ENCODE measurements around the gene EXOC7. TPM values are rescaled to one million over a fixed set of nuclear protein-coding genes. Genes with fewer than 3 reads are reported as not detected.

The EXOC7 gene
- polyA plus RNA-seq, 1 donor from 2014 or later = 146 TPM

GRCh38 chr17:76122431-76123190, 19.0 kb upstream of the EXOC7 start:
- H3K27ac ChIP-seq (ENCODE audit: low read length) = no peak overlapping the region
- no peaks in the 10 kb centered on the region for H3K79me2 ChIP-seq (replicated peaks; ENCODE audit: insufficient read depth, low read length)
- H3K9me2 ChIP-seq (ENCODE audit: insufficient read depth, low read length) = no peaks in the 10 kb centered on the region
- TF ChIP-seq REST (IDR thresholded peaks at IDR 0.05; ENCODE audit: borderline replicate concordance) = no peak
- no peak for TF ChIP-seq RAD21 (conservative IDR thresholded peaks at IDR 0.05)
- TF ChIP-seq EZH2 (IDR thresholded peaks at IDR 0.05; ENCODE audit: borderline replicate concordance, insufficient read depth, low read length, poor library complexity, severe bottlenecking) = no peak
- TF ChIP-seq SMC3 (conservative IDR thresholded peaks at IDR 0.05; ENCODE audit: poor library complexity) = no peak
- TF ChIP-seq MXI1 (conservative IDR thresholded peaks at IDR 0.05; ENCODE audit: poor library complexity, severe bottlenecking) = no peak
- TF ChIP-seq POLR2AphosphoS5 (IDR thresholded peaks at IDR 0.05) = no peak
- no peak for TF ChIP-seq TAF1 (IDR thresholded peaks at IDR 0.05; ENCODE audit: low read depth)
- TF ChIP-seq EP300 (conservative IDR thresholded peaks at IDR 0.05; ENCODE audit: poor library complexity, severe bottlenecking) = no peak
- TF ChIP-seq, protein P1, sequence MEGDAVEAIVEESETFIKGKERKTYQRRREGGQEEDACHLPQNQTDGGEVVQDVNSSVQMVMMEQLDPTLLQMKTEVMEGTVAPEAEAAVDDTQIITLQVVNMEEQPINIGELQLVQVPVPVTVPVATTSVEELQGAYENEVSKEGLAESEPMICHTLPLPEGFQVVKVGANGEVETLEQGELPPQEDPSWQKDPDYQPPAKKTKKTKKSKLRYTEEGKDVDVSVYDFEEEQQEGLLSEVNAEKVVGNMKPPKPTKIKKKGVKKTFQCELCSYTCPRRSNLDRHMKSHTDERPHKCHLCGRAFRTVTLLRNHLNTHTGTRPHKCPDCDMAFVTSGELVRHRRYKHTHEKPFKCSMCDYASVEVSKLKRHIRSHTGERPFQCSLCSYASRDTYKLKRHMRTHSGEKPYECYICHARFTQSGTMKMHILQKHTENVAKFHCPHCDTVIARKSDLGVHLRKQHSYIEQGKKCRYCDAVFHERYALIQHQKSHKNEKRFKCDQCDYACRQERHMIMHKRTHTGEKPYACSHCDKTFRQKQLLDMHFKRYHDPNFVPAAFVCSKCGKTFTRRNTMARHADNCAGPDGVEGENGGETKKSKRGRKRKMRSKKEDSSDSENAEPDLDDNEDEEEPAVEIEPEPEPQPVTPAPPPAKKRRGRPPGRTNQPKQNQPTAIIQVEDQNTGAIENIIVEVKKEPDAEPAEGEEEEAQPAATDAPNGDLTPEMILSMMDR (IDR thresholded peaks at IDR 0.05; ENCODE audit: poor library complexity, severe bottlenecking) = no peak
- no peak overlapping the region for H3K4me2 ChIP-seq (ENCODE audit: low read length)
- H2AFZ ChIP-seq (ENCODE audit: low read depth, low read length) = no peak overlapping the region
- H3K36me3 ChIP-seq (ENCODE audit: insufficient read depth, low read length) = no peaks in the 10 kb centered on the region
- no peaks in the 10 kb centered on the region for H4K20me1 ChIP-seq (ENCODE audit: insufficient read depth)
- no peak overlapping the region for H3K9ac ChIP-seq (ENCODE audit: low read length)
- no peaks in the 10 kb centered on the region for H3K27me3 ChIP-seq (ENCODE audit: insufficient read depth, low read depth, low read length)
- H3K9me3 ChIP-seq (ENCODE audit: low read length) = no peaks in the 10 kb centered on the region
- no peaks in the 10 kb centered on the region for H3F3A ChIP-seq (ENCODE audit: insufficient read depth, low read length, poor library complexity, severe bottlenecking)
- H3K4me3 ChIP-seq (ENCODE audit: low read length) = no peak overlapping the region

DNA sequence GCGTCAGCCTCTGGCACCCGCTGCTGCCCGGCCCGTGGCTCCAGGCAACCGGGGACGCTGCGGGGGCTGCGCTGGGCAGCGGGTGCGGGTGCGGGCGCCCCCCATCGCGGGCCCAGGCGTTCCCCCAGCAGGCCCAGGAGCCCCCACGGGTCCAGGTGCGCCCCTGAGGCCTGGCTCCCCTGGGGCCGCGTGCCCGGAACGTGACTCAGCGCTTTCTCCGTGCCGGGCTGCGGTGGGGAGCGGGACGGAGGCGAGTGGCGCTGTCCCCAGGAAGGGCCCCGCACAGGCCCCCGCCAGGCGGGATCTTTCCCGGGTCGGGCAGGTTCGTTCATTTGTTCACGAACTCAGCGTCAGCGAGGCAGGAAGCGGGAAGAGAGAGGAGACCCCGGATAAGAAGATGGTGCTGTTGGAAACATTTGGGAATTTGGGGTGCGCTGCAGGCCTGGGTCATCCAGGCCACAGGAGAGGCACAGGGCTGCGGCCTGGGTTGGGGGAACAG, 18.4 kb upstream of the EXOC7 start:
- Histone ChIP-seq H3K9me3 (ENCODE audit: low read length) (no peaks in the 10 kb centered on the region), H4K20me1 (ENCODE audit: insufficient read depth) (no peaks in the 10 kb centered on the region), H3K4me2 (ENCODE audit: low read length) (no peak overlapping the region), H2AFZ (ENCODE audit: low read depth, low read length) (no peak overlapping the region), H3K9ac (ENCODE audit: low read length) (no peak overlapping the region), H3K4me3 (ENCODE audit: low read length) (no peak overlapping the region), H3K9me2 (ENCODE audit: insufficient read depth, low read length) (no peaks in the 10 kb centered on the region), H3F3A (ENCODE audit: insufficient read depth, low read length, poor library complexity, severe bottlenecking) (no peaks in the 10 kb centered on the region), H3K79me2 (replicated peaks; ENCODE audit: insufficient read depth, low read length) (no peaks in the 10 kb centered on the region), H3K27me3 (ENCODE audit: insufficient read depth, low read depth, low read length) (no peaks in the 10 kb centered on the region), H3K27ac (ENCODE audit: low read length) (no peak overlapping the region), H3K36me3 (ENCODE audit: insufficient read depth, low read length) (no peaks in the 10 kb centered on the region)
- TF ChIP-seq, protein P1 (IDR thresholded peaks at IDR 0.05; ENCODE audit: poor library complexity, severe bottlenecking) = no peak
- TF ChIP-seq EP300 (conservative IDR thresholded peaks at IDR 0.05; ENCODE audit: poor library complexity, severe bottlenecking) = no peak
- no peak for TF ChIP-seq TAF1 (IDR thresholded peaks at IDR 0.05; ENCODE audit: low read depth)
- TF ChIP-seq RAD21 (conservative IDR thresholded peaks at IDR 0.05) = no peak
- TF ChIP-seq MXI1 (conservative IDR thresholded peaks at IDR 0.05; ENCODE audit: poor library complexity, severe bottlenecking) = no peak
- TF ChIP-seq SMC3 (conservative IDR thresholded peaks at IDR 0.05; ENCODE audit: poor library complexity) = no peak
- no peak for TF ChIP-seq EZH2 (IDR thresholded peaks at IDR 0.05; ENCODE audit: borderline replicate concordance, insufficient read depth, low read length, poor library complexity, severe bottlenecking)
- no peak for TF ChIP-seq REST (IDR thresholded peaks at IDR 0.05; ENCODE audit: borderline replicate concordance)
- no peak for TF ChIP-seq POLR2AphosphoS5 (IDR thresholded peaks at IDR 0.05)
